ENCODE data around the gene DISP3.

GRCh38 chr1:11488201-11488770 is 9.3 kb downstream of the DISP3 start:
- TF ChIP-seq CTCF (conservative IDR thresholded peaks at IDR 0.05; ENCODE audit: low read length): no peak
- TF ChIP-seq EZH2phosphoT487 (IDR thresholded peaks at IDR 0.05; ENCODE audit: borderline replicate concordance, low read depth, low read length): no peak
